Activated effector memory CD4-positive, alpha-beta T cell treated with anti-CD3 and anti-CD28 coated beads, Interleukin-2, amount 50 U/mL, for 16 hours (primary cell): ENCODE results near the gene ALG12.
A peak's percentile ranks its signal among the peaks of the same experiment; 100 is the strongest.

ENCODE experiments used
- DNase-seq: peaks from one replicate; pipeline ENCODE4 v3.0.0-alpha.2; 2020

Gene ALG12

GRCh38 chr22:49910229-49911155 is 7.7 kb downstream of the ALG12 start:
- no peak for DNase-seq

GRCh38 chr22:49909476-49910205 is 8.6 kb downstream of the ALG12 start:
- no peak for DNase-seq

GRCh38 chr22:49907807-49908206 is 10.4 kb downstream of the ALG12 start:
- DNase-seq, result no peak

- DNase-seq, result no peak
Observed at GRCh38 chr22:49906799-49907290, 11.4 kb downstream of the ALG12 start.

- DNase-seq, result no peak
Observed at GRCh38 chr22:49906071-49906798, 12.0 kb downstream of the ALG12 start.

- no peak for DNase-seq
Observed at GRCh38 chr22:49905465-49905864, 12.8 kb downstream of the ALG12 start.

- DNase-seq, result no peak
Observed at GRCh38 chr22:49904040-49904369, 14.2 kb downstream of the ALG12 start.

GRCh38 chr22:49903322-49904039 is 14.8 kb downstream of the ALG12 start:
- DNase-seq, result no peak

- no peak for DNase-seq
Observed at GRCh38 chr22:49901457-49901856, 16.8 kb downstream of the ALG12 start.

GRCh38 chr22:49900441-49901230 is 17.6 kb downstream of the ALG12 start:
- DNase-seq, result peak; percentile 54

- DNase-seq, result no peak
Observed at GRCh38 chr22:49899530-49899929, 18.7 kb downstream of the ALG12 start.

GRCh38 chr22:49897015-49897684 is 21.1 kb downstream of the ALG12 start:
- no peak for DNase-seq

GRCh38 chr22:49896201-49896600 is 22.0 kb downstream of the ALG12 start:
- no peak for DNase-seq

GRCh38 chr22:49894322-49895054 is 23.8 kb downstream of the ALG12 start:
- peak; percentile 16 for DNase-seq

- no peak for DNase-seq
Observed at GRCh38 chr22:49893025-49893424, 25.2 kb downstream of the ALG12 start.

- peak; percentile 25 for DNase-seq
Observed at GRCh38 chr22:49892226-49892899, 25.9 kb downstream of the ALG12 start.

- peak; percentile 6 for DNase-seq
Observed at GRCh38 chr22:49889071-49889470, 29.2 kb downstream of the ALG12 start.

- no peak for DNase-seq
Observed at GRCh38 chr22:49887702-49888101, 30.5 kb downstream of the ALG12 start.

GRCh38 chr22:49887064-49887451 is 31.2 kb downstream of the ALG12 start:
- DNase-seq, result no peak
